HEK293 (cell line): ENCODE results near the gene CRIP1.

Source experiments
- BCL11B ChIP-seq: fragments of 450-650 bp; formaldehyde crosslinking; IDR thresholded peaks from 2 replicates; pipeline ENCODE4 v1.5.1; 2016; ENCODE audit warnings: low read depth, missing biosample characterization, missing genetic modification characterization
- CTCF ChIP-seq: fragments of 450-650 bp; formaldehyde crosslinking; IDR thresholded peaks from 2 replicates; pipeline ENCODE4 v1.5.1; 2016; ENCODE audit warnings: missing biosample characterization, missing genetic modification characterization
- KLF16 ChIP-seq: fragments of 450-650 bp; formaldehyde crosslinking; IDR thresholded peaks from 2 replicates; pipeline ENCODE4 v1.5.1; 2017; ENCODE audit warnings: missing biosample characterization, missing genetic modification characterization
- SETDB1 ChIP-seq: IDR thresholded peaks from one replicate; pipeline ENCODE4 v1.6.1; 2017; ENCODE audit warnings: mild to moderate bottlenecking, low read length, moderate library complexity, mixed read lengths; ENCODE audit not compliant: insufficient read length
- YY1 ChIP-seq: fragments of 450-650 bp; formaldehyde crosslinking; IDR thresholded peaks from 2 replicates; pipeline ENCODE4 v1.5.1; 2018; ENCODE audit warnings: missing biosample characterization, missing genetic modification characterization
- ZBTB7A ChIP-seq: fragments of 450-650 bp; formaldehyde crosslinking; IDR thresholded peaks from 2 replicates; pipeline ENCODE4 v1.5.1; 2016; ENCODE audit warnings: low read depth, missing biosample characterization, missing genetic modification characterization
- ZNF175 ChIP-seq: fragments of 450-650 bp; formaldehyde crosslinking; IDR thresholded peaks from 2 replicates; pipeline ENCODE4 v1.5.1; 2016; ENCODE audit warnings: missing biosample characterization, missing genetic modification characterization
- ZNF239 ChIP-seq: fragments of 450-650 bp; formaldehyde crosslinking; IDR thresholded peaks from 2 replicates; pipeline ENCODE4 v1.5.1; 2016; ENCODE audit warnings: missing biosample characterization, missing genetic modification characterization
- ZNF354C ChIP-seq: fragments of 450-650 bp; formaldehyde crosslinking; IDR thresholded peaks from 2 replicates; pipeline ENCODE4 v1.5.1; 2016; ENCODE audit warnings: missing biosample characterization, missing genetic modification characterization, low read depth, borderline replicate concordance
- TF ChIP-seq, protein P1 (sequence below): sonication (generic); formaldehyde crosslinking; IDR thresholded peaks from 2 replicates; pipeline ENCODE4 v1.8.1; 2022; ENCODE audit warnings: mild to moderate bottlenecking, moderate library complexity, missing genetic modification reagents
- TF ChIP-seq, protein P2 (sequence below): fragments of 450-650 bp; formaldehyde crosslinking; IDR thresholded peaks from 2 replicates; pipeline ENCODE4 v1.5.1; 2016; ENCODE audit warnings: missing biosample characterization, missing genetic modification characterization, low read depth
- TF ChIP-seq, protein P3 (sequence below): fragments of 450-650 bp; formaldehyde crosslinking; IDR thresholded peaks from 2 replicates; pipeline ENCODE4 v1.5.1; 2016; ENCODE audit warnings: missing biosample characterization, missing genetic modification characterization, borderline replicate concordance
- TF ChIP-seq, protein P4 (sequence below): fragments of 450-650 bp; formaldehyde crosslinking; IDR thresholded peaks from 2 replicates; pipeline ENCODE4 v1.5.1; 2016; ENCODE audit warnings: missing biosample characterization, missing genetic modification characterization
- TF ChIP-seq, protein P5 (sequence below): fragments of 450-650 bp; formaldehyde crosslinking; IDR thresholded peaks from 2 replicates; pipeline ENCODE4 v1.5.1; 2016; ENCODE audit warnings: missing biosample characterization, missing genetic modification characterization

DNA sequence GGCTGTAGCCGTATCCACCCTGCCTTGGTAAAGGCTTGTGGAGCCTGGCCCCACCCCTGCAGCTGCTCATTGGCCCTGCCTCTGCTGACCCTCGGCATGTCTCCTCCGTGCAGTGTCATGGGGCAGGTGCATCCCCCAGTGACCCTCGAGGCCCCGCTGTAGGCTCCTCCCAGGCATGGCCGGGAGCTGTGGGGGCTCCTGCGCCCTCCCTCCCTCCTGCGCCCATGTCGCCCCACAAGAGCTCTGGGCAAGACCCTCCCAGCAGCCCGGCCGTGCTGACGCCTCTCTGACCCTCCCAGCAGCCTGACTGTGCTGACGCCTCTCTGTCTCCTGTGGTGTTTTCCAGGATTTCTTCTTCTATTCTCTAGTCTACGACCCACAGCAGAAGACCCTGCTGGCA is 32.8 kb upstream of the CRIP1 start:
- TF ChIP-seq, protein P1, sequence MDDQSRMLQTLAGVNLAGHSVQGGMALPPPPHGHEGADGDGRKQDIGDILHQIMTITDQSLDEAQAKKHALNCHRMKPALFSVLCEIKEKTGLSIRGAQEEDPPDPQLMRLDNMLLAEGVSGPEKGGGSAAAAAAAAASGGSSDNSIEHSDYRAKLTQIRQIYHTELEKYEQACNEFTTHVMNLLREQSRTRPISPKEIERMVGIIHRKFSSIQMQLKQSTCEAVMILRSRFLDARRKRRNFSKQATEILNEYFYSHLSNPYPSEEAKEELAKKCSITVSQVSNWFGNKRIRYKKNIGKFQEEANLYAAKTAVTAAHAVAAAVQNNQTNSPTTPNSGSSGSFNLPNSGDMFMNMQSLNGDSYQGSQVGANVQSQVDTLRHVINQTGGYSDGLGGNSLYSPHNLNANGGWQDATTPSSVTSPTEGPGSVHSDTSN (CRISPR knock-in tag) = no peak
- TF ChIP-seq KLF16 = no peak
- TF ChIP-seq, protein P2, sequence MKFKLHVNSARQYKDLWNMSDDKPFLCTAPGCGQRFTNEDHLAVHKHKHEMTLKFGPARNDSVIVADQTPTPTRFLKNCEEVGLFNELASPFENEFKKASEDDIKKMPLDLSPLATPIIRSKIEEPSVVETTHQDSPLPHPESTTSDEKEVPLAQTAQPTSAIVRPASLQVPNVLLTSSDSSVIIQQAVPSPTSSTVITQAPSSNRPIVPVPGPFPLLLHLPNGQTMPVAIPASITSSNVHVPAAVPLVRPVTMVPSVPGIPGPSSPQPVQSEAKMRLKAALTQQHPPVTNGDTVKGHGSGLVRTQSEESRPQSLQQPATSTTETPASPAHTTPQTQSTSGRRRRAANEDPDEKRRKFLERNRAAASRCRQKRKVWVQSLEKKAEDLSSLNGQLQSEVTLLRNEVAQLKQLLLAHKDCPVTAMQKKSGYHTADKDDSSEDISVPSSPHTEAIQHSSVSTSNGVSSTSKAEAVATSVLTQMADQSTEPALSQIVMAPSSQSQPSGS (tag by site-specific recombination) = no peak
- TF ChIP-seq CTCF = no peak
- TF ChIP-seq, protein P3, sequence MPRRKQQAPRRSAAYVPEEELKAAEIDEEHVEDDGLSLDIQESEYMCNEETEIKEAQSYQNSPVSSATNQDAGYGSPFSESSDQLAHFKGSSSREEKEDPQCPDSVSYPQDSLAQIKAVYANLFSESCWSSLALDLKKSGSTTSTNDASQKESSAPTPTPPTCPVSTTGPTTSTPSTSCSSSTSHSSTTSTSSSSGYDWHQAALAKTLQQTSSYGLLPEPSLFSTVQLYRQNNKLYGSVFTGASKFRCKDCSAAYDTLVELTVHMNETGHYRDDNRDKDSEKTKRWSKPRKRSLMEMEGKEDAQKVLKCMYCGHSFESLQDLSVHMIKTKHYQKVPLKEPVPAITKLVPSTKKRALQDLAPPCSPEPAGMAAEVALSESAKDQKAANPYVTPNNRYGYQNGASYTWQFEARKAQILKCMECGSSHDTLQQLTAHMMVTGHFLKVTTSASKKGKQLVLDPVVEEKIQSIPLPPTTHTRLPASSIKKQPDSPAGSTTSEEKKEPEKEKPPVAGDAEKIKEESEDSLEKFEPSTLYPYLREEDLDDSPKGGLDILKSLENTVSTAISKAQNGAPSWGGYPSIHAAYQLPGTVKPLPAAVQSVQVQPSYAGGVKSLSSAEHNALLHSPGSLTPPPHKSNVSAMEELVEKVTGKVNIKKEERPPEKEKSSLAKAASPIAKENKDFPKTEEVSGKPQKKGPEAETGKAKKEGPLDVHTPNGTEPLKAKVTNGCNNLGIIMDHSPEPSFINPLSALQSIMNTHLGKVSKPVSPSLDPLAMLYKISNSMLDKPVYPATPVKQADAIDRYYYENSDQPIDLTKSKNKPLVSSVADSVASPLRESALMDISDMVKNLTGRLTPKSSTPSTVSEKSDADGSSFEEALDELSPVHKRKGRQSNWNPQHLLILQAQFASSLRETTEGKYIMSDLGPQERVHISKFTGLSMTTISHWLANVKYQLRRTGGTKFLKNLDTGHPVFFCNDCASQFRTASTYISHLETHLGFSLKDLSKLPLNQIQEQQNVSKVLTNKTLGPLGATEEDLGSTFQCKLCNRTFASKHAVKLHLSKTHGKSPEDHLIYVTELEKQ (tag by site-specific recombination) = no peak
- TF ChIP-seq, protein P4, sequence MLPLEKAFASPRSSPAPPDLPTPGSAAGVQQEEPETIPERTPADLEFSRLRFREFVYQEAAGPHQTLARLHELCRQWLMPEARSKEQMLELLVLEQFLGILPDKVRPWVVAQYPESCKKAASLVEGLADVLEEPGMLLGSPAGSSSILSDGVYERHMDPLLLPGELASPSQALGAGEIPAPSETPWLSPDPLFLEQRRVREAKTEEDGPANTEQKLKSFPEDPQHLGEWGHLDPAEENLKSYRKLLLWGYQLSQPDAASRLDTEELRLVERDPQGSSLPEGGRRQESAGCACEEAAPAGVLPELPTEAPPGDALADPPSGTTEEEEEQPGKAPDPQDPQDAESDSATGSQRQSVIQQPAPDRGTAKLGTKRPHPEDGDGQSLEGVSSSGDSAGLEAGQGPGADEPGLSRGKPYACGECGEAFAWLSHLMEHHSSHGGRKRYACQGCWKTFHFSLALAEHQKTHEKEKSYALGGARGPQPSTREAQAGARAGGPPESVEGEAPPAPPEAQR (tag by site-specific recombination) = no peak
- no peak for TF ChIP-seq BCL11B
- no peak for TF ChIP-seq ZNF354C
- TF ChIP-seq, protein P5, sequence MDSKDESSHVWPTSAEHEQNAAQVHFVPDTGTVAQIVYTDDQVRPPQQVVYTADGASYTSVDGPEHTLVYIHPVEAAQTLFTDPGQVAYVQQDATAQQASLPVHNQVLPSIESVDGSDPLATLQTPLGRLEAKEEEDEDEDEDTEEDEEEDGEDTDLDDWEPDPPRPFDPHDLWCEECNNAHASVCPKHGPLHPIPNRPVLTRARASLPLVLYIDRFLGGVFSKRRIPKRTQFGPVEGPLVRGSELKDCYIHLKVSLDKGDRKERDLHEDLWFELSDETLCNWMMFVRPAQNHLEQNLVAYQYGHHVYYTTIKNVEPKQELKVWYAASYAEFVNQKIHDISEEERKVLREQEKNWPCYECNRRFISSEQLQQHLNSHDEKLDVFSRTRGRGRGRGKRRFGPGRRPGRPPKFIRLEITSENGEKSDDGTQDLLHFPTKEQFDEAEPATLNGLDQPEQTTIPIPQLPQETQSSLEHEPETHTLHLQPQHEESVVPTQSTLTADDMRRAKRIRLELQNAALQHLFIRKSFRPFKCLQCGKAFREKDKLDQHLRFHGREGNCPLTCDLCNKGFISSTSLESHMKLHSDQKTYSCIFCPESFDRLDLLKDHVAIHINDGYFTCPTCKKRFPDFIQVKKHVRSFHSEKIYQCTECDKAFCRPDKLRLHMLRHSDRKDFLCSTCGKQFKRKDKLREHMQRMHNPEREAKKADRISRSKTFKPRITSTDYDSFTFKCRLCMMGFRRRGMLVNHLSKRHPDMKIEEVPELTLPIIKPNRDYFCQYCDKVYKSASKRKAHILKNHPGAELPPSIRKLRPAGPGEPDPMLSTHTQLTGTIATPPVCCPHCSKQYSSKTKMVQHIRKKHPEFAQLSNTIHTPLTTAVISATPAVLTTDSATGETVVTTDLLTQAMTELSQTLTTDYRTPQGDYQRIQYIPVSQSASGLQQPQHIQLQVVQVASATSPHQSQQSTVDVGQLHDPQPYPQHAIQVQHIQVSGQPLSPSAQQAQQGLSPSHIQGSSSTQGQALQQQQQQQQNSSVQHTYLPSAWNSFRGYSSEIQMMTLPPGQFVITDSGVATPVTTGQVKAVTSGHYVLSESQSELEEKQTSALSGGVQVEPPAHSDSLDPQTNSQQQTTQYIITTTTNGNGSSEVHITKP (tag by site-specific recombination) = no peak
- TF ChIP-seq SETDB1 = no peak
- TF ChIP-seq YY1 = no peak
- no peak for TF ChIP-seq ZBTB7A (tag by site-specific recombination)
- TF ChIP-seq ZNF175 = no peak
- no peak for TF ChIP-seq ZNF239 (tag by site-specific recombination)
